Panc1 (cell line): Measurements from ENCODE around the gene ELMOD1. TPM values are rescaled to one million over a fixed set of nuclear protein-coding genes. Genes with fewer than 3 reads are reported as not detected.

Source experiments
- ATAC-seq: fragments of 200-7000 bp; cut with Tn5 transposase; 2 replicates; pipeline ENCODE4 v1.9.1; 2020; ENCODE audit warnings: mild to moderate bottlenecking, moderate library complexity
- BruUV-seq: library from RNA; stranded (reverse); fragments of 400-500 nt; replicated peaks from 2 replicates; lab custom pipeline; 2021; lab: Mats Ljungman, UMichigan
- CTCF ChIA-PET: fragments of 300-600 bp; sonication (Branson Sonifier 250); formaldehyde crosslinking; loops from one replicate; lab custom pipeline; 2022; ENCODE audit warnings: antibody characterized with exemption; lab: Charles Lee
- POLR2A ChIA-PET: fragments of 300-600 bp; sonication (Branson Sonifier 250); formaldehyde crosslinking; loops from one replicate; lab custom pipeline; 2022; ENCODE audit warnings: antibody characterized with exemption; lab: Charles Lee
- DNase-seq: peaks from one replicate; pipeline ENCODE4 v3.0.0-alpha.2; 2010; ENCODE audit warnings: low read depth, low spot score
- H3K27ac ChIP-seq: 2 replicates; pipeline ENCODE4 v1.5.1; 2011; ENCODE audit warnings: mild to moderate bottlenecking, low read length, inconsistent platforms
- H3K27me3 ChIP-seq: fragments of 200-500 bp; sonication (Bioruptor generic); 2 replicates; pipeline ENCODE4 v1.6.0; 2014; ENCODE audit warnings: low read length, inconsistent platforms; ENCODE audit not compliant: control insufficient read depth, insufficient read depth
- H3K36me3 ChIP-seq: fragments of 200-500 bp; sonication (Bioruptor generic); 2 replicates; pipeline ENCODE4 v1.5.1; 2014; ENCODE audit warnings: inconsistent platforms, mild to moderate bottlenecking, low read length, moderate library complexity; ENCODE audit not compliant: control insufficient read depth, insufficient read depth
- H3K4me1 ChIP-seq: 2 replicates; pipeline ENCODE4 v1.5.1; 2011; ENCODE audit warnings: inconsistent platforms, mild to moderate bottlenecking, low read length, moderate library complexity; ENCODE audit not compliant: control insufficient read depth, insufficient read depth
- H3K4me3 ChIP-seq, 2 experiments: 2 replicates each; pipeline ENCODE4 v1.5.1; 2011 to 2012; ENCODE audit warnings: low read depth in 2 of 2, low read length in 2 of 2, mild to moderate bottlenecking in 2 of 2, inconsistent platforms in 1 of 2, moderate library complexity in 1 of 2
- H3K9me3 ChIP-seq: fragments of 200-500 bp; sonication (Bioruptor generic); 2 replicates; pipeline ENCODE4 v1.5.1; 2014; ENCODE audit warnings: low read depth, mild to moderate bottlenecking, inconsistent platforms, low read length, moderate library complexity; ENCODE audit not compliant: control insufficient read depth, insufficient read depth
- CTCF ChIP-seq: fragments of 450-650 bp; IDR thresholded peaks from 2 replicates; pipeline ENCODE4 v1.5.1; 2017; ENCODE audit warnings: mild to moderate bottlenecking
- POLR2AphosphoS5 ChIP-seq: IDR thresholded peaks from 2 replicates; pipeline ENCODE4 v1.6.1; 2012; ENCODE audit warnings: mild to moderate bottlenecking, low read depth, low read length, moderate library complexity
- REST ChIP-seq, 2 experiments: IDR thresholded peaks; 2 replicates each; pipeline ENCODE4 v1.6.1; 2011 to 2012; ENCODE audit warnings: low read depth in 2 of 2, control low read depth in 1 of 2, low read length in 1 of 2, mild to moderate bottlenecking in 1 of 2, moderate library complexity in 1 of 2; ENCODE audit not compliant: insufficient read depth in 1 of 2
- SIN3A ChIP-seq: IDR thresholded peaks from 2 replicates; pipeline ENCODE4 v1.6.1; 2012; ENCODE audit warnings: low read depth, mild to moderate bottlenecking, low read length, moderate library complexity, borderline replicate concordance; ENCODE audit not compliant: insufficient read depth
- TCF7L2 ChIP-seq: IDR thresholded peaks from 2 replicates; pipeline ENCODE4 v1.6.1; 2011; ENCODE audit warnings: mild to moderate bottlenecking, low read depth, low read length, inconsistent platforms
- in situ Hi-C: cut with HindIII; loops from 2 replicates; pipeline ENCODE4 v1.10.0; 2016; ENCODE audit warnings: low sequenced_read_pairs, low pct_unique_long_range_greater_than_20kb
- intact Hi-C: fragments of 100-400 bp; cut with micrococcal nuclease; formaldehyde crosslinking; loops from one replicate; pipeline ENCODE4 v1.10.0; 2022; ENCODE audit not compliant: unreplicated experiment
- total RNA-seq: library from RNA; stranded (reverse); gene quantifications from one replicate; pipeline ENCODE4 v1.2.1, GENCODE V29; 2021; ENCODE audit not compliant: unreplicated experiment

ELMOD1 gene
- total RNA-seq, 1 experiment from 2014 or later: 2.1 TPM

GRCh38 chr11:107547961-107548360, 43.0 kb upstream of the ELMOD1 start:
- no peaks in the 10 kb centered on the region for H3K9me3 ChIP-seq
- peaks cover 10% of the 10 kb centered on the region; the same call in 1 of the 2 replicates for H3K4me1 ChIP-seq
- intact Hi-C loops: no loop called here
- no peak overlapping the region for H3K4me3 ChIP-seq
- POLR2A ChIA-PET: interaction anchor here (0.6 kb wide), 1 partner anchor 11 kb away, joined by 3 read pairs; no protein-coding TSS in a partner anchor
- no peak for TF ChIP-seq SIN3A
- peak; percentile 12; the same call in 1 of the 2 replicates for TF ChIP-seq CTCF
- no TSS peak for BruUV-seq
- ATAC-seq: no peak
- H3K36me3 ChIP-seq: peaks cover 5% of the 10 kb centered on the region; the same call in 1 of the 2 replicates
- CTCF ChIA-PET: interaction anchor here (0.7 to 0.8 kb wide), 4 partner anchors 15 to 552 kb away, joined by 3 to 4 read pairs (median 3); no protein-coding TSS in a partner anchor
- DNase-seq: no peak
- peak overlapping the region; percentile 15; the same call in 1 of the 2 replicates for H3K27ac ChIP-seq
- in situ Hi-C loops: no loop called here
- H3K27me3 ChIP-seq: no peaks in the 10 kb centered on the region

GRCh38 chr11:107549253-107549953, 41.5 kb upstream of the ELMOD1 start:
- BruUV-seq: no TSS peak
- Histone ChIP-seq H3K36me3 (peaks cover 12% of the 10 kb centered on the region; the same call in 1 of the 2 replicates), H3K4me1 (peaks cover 10% of the 10 kb centered on the region; the same call in 1 of the 2 replicates), H3K9me3 (no peaks in the 10 kb centered on the region), H3K27ac (no peak overlapping the region), H3K4me3 (no peak overlapping the region), H3K27me3 (no peaks in the 10 kb centered on the region)
- peak; percentile 64; the same call in 1 of the 2 replicates for ATAC-seq
- no peak for DNase-seq
- intact Hi-C loops (loop anchor here (1.0 kb wide), 1 partner anchor 140 kb away; no protein-coding TSS in a partner anchor), in situ Hi-C loops (no loop called here)
- TF ChIP-seq TCF7L2 (no peak), SIN3A (no peak), POLR2AphosphoS5 (no peak), CTCF (peak; percentile 90), REST (IDR thresholded peaks at IDR 0.05; ENCODE audit: insufficient read depth in 1 of 2, low read depth in 2 of 2, low read length in 1 of 2) (no peak)
- POLR2A ChIA-PET: interaction anchor here (0.6 kb wide), 1 partner anchor 696 kb away, joined by 12 read pairs; no protein-coding TSS in a partner anchor
- CTCF ChIA-PET: interaction anchor here (0.6 to 1.3 kb wide), 8 partner anchors 9 to 305 kb away, joined by 3 to 8 read pairs (median 3); no protein-coding TSS in a partner anchor
